CD4-positive, alpha-beta T cell treated with Interleukin-10 for 1 hour (primary cell): ENCODE data around the gene GASK1B.

ENCODE experiments used
- DNase-seq: peaks from one replicate; pipeline ENCODE4 v3.0.0-alpha.2; 2020

Gene GASK1B

DNA sequence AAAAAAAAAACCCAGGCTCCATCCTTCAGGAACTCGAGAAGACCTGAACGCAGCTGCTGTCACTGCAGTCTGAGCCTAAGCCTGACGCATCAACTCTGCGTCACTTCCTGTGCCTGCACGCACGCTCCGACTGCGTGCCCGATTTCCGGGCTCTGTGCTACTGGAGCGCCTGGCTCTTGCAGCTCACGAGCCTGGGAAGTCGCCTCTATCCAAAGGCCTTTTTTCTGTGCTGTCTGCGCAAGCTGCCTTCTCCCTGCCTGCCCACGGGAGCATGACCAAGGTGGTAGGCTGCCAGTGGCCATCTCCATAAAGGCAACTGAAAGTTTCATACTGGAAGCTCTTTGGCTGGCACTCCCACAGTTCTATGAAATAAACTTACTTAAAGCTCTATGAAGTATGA lies 9.9 kb upstream of the GASK1B start:
- no peak for DNase-seq

DNA sequence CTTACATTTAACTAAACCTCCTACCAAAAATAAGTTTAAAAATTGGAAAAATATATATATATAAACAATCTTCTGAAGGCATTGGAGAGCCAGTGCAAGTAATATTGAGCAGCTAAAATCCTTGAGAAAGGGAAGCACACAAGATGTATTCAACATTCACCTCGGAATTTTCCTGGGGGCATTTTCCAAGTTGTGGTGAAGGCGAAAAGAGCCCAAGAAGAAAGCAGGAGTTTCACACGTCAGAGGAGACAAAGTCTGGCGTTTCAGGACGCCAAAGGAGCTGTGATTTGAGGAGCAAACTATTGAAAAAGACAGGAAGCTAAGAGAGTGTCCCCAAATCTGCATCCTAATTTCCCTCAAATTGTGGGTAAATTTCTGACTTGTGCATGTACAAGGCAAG lies 9.1 kb upstream of the GASK1B start:
- no peak for DNase-seq

DNA sequence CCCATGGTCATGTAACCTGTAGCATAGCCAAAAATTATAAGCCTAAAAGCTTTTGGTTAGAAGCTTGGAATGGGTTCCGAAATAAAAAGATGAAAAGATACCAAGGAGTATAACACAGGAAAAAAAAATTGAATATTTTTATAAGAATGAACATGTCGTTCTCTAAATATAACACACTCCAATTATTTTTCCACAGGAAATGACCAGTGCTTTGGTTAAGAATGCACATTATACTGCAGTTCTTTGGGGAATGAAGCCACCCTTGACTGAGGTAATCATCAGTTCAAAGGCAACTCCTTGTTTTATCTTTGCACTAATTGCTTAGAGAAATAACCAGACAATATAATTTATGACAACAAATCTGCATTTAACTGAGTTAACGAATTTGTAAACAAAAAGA lies 6.6 kb upstream of the GASK1B start:
- no peak for DNase-seq

DNA sequence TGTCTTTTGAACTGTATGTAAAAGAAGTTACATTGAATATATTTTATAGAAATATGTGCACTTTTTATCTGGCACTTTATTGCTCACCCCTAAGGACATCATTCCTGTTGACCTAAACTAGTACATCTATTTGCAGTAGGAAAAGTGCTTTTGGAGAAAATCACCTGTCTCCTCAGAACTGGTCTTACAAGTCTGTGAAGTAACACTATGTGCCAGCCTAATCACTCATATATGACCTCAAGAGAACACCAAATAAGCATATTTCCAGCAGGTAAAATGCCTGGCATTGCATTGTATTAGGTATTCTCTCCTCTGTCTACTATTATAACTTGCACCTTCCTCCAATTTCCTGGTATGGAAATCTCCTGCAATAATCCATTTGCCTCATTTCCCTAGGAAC lies 4.0 kb upstream of the GASK1B start:
- no peak for DNase-seq

DNA sequence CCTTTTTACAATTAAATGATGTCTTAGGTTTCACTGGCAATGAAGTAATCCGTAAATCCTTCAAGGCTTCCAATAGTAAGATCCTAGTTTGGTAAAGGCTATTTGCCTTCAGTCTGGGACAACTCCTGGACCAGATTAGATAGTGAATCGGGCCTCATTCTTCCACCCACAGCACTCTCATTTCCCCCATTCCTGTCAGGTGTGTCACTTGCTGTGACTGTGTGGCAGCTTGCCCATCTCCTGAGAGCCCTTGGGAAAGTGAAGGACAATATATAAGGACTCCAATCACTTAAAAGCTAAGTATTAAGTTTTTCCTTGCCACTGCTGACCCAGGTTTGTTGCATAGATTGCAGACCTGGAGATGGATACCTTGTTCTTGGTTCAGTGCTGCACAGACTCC lies 3.3 kb upstream of the GASK1B start:
- no peak for DNase-seq

DNA sequence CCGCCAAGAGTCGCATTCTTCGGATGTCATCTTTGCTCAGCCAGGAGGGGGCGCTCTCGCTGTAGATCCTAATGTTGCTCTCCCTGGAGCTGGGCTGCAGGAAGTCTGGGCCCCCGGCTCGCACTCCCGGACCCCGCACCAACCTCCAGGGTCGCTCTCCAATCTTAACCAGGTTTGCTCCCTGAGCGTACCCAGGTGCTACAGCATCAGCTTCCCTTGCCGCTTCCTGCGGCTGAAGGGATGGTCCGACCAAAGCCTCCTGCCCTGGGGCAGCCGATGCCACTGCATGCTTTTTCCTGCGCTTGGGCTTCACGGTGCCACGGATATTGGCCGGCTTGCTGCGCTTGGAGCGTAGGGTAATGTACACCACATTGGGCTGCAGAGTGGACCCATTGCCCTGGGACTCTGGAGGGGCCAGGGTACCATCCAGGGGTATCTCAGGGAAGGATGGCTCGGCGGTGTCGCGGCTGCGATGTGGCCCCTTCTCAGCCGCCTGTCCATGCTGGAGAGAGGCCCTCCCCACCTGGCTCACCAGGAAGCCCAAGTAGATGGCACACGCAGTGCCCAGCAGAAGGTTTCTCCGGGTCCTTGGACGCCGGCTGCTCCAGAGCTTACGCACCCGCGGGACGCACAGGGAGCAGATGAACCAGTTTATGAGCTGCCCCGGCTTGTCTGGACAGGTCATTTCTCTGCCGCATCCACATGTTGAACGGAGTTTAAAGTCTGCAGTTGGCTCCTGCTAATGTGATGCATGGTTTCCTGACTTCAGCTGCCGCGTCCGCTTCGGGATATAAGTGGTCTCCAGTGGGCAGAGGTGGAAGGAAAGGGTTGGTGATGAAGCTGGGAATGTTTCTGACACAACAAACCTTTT lies 1.9 kb downstream of the GASK1B start:
- no peak for DNase-seq

DNA sequence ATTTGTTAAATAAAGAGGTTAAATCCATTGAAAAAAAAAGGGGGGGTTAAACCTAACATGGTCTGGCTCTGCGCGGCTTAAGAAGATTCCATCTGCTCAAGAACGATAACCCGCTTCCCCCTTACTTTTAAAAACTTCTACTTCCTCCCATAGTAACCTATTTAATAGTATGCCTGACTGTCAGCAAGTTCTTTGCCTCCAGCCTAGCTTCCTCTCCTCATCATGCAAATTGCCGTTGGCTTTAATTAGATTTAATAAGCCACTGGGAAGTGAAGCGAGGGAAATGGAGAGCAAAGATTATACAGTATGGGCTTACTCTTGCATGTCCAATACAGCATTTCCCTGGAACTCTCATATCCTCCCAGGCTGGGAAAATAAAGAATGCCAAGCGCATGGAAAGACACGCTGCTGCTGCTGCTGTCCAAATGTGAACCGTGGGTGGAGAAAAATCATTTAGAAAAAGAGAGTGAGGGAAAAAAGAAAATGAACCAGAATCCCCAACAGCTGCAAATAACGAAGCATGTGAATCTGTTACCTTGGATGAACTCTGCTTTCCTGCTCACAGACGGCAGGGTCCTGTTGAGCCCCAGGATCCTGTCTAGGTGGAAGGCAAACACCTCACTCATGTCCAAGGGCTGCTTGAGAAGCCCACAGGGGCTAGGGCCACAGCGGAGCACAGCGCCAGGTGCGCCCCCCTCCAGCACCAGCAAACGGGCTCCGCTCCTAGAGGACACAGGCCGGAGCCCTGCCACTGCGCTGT lies 2.7 kb downstream of the GASK1B start:
- DNase-seq, result no peak

DNA sequence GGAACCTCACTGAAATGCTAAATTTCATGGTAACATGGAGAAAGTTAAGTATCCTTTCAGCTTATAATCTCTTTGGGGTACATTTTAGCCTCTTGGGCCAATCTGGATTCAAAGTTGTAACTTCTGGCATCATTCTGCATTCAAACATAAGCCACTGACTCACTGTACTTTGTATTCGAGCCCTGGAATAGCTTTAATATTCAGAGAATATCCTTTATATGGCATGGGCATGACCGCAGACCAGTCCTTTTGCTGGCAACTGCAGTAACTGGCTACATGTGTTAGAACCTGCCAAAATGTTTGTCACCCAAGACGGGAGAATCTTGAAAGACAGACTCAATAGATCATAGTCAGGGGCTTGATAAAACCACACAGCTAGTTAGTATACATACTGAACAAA lies 3.3 kb downstream of the GASK1B start:
- DNase-seq, result no peak

DNA sequence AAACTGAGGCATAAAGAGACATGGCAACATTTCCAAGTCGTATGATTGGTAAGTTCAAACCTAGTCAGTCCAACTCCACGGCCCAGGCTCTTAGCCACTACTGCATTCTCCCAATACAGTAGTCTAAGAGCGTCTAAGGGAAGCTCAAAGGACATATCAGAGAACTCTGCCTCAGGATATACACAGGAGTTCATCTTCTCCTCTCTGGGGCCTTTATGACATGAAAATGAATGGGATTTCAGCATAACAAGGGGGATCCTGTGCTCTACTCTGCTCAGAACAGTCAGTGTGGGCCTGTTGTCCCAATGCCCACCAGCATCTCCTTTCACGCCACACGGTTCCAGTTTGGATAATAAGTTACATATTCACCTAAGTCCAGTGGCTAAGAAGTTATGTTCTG lies 4.2 kb downstream of the GASK1B start:
- DNase-seq, result no peak

DNA sequence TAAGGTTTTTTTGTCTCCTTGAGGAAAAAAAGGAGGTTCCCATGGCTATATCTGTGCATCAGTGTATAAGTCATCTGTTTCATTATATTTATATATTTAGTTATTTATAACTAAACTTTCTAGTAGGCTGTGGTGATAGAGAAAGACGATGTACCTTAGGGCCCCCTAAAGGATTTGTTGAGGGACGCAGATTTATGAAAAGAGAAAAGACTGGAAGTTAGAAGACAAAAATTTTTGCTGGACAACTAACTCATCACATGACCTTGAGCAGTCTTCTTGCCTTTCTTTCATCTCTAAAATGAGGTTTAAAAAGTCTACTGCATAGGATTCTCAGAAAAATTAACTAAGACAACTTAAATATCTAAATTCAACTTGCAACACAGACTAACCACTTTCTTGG lies 6.1 kb downstream of the GASK1B start:
- no peak for DNase-seq

DNA sequence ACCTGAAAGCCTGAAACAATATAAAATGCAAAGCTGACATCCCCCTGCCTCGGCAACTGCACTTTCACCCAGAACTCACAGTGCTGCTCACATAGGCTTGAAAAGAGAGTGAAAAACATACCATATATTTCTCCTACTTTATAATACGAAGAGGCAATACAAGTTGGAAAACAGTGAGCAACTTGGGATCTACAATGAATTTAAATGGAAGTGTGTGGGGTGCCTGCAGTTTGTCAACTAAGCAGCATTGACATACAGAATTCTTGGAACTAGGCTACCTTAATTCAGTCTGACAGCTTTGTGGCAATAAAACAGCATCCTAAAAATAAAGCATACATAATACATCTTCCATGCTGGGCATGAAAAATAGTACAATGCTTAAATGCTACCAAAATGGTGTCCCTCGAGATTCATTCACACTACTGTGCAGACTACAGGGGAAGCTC lies 8.0 kb downstream of the GASK1B start:
- DNase-seq, result no peak

DNA sequence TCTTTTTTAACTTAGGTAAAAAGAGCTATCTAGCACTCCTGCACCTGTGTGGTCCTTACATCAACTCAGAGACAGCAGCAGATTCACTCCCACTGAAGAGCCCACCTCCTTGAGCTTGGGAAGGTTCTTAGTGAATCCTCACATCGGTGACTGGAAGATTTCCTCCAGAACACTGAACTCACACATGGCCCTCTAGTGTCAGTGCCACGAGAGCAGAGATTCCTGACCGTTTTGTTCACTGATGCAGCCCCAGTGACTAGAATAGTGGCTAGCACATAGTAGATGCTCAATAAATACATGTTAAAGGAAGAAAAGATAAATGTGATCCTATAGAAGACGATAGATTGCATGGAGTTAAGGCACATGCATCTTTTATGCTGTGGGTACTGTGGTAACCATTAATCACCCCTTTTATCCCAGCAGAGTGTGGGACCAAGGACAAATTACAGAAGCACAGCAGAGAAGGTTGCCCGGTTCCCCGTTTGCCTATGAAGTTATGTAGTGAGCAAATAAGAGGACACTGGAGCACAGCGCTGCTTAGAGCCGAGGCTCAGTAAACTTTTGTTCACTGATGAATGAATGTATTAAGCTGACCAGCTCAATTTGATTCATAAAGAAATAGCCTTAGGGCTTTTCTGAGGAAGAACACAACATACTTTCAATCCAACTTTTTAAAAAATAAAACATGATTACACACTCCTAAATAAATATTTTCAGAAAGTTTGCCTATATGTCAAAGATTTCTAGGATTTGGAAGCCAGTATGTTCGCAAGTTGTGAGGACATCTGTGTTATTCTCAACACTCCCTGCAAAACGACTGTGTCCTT lies 8.7 kb downstream of the GASK1B start:
- DNase-seq, result no peak

DNA sequence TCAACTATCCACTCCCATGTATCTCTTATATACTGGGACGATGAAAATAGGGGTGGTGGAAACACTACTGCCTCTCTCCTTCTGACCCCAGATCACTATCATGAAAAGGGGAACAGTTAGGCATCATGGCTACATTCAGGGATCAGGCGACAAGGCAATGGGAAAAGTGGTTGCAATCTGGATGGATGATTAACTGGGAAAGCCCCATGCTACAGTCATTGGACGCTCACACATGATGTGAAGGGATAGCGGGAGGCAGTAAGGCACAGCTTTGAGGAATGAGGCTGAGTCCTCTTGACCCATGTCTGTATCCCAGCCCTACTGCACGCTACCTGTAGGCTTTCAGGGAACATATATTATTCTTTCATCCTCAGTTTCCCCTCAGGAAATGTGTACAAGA lies 10.2 kb downstream of the GASK1B start:
- DNase-seq, result no peak

DNA sequence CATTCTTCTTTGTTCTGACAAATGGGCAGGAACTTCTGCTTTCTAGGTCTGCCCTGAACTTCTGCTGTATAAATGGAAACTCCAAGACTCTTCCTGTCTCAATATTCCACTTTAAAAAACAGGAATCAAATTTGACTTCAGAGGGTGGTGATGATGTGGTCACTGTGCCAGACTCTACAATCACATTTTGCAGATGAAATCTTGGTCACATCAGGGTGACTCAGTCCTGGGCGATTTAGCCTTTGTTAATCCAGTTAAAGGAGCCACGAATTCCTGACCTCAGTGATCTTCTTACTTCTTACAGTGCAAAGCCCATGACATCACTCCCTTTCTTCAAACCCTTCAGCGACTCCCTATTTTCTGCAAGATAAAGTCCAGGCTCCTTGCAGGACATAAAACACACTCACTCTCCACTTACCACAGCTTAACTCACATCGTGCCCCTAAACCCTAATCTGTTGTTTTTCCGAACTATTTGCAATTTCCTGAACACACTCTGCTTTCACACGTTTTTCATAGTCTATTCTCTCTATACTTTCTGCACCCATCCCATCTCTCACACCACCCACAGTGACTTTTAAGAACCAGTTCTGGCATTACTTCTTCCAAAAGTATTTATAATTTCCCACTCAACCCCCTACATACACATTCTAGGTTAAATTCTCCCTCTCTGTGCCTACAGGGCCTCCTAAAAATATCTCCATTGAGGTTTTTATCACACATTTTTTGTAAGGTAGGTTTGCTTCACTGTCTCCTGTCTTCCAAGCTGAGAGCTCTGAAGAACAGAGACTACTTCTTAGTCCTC lies 11.1 kb downstream of the GASK1B start:
- DNase-seq, result no peak

DNA sequence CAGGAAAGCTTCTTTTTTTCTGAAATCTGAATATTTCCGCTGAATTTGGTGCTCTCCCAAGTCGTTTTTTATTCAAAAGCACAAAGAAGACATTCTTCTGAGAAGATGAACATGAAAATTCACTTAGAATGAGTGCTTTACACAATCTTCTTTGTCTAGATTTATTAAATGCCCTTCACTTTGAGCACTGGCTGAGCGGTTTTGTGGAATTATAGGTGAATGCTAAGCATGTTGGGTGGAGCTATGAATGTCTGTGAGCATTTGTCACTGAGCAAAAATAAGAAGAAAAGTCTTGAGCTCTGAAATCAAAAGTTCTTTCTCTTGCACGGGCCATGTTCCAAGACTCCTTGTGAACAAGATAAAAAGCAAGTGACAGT lies 13.1 kb downstream of the GASK1B start:
- DNase-seq, result no peak

DNA sequence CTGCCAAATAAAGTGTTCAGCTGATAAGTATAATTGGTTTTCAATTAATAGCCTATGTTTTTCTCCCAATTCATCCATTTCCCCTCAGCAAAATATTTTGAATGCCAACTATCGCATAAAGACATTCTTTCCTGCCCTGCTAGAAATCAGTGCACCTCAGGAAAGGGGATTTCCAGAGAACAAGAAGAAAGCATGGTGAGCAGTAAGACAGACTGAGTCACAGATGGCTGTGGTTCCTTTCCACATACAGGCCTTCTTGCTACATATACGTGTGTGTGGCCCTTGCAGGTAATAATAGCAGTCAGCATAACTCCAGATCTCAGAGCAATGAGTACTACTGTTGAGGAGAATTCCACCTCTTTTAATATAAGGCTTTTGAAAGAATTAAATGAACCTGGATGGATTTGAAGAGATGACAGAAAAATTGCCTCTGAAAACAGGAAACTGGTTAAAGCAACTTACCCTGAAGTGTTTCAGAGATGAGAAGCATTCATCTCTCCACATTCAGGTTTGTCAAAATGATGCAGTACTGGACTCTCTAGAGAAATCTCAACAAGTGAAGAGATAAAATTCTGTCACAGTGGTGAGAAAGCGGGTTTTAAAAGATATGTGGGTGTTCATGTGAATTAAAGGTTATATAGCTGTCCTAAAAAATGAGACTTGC lies 13.6 kb downstream of the GASK1B start:
- DNase-seq, result no peak

DNA sequence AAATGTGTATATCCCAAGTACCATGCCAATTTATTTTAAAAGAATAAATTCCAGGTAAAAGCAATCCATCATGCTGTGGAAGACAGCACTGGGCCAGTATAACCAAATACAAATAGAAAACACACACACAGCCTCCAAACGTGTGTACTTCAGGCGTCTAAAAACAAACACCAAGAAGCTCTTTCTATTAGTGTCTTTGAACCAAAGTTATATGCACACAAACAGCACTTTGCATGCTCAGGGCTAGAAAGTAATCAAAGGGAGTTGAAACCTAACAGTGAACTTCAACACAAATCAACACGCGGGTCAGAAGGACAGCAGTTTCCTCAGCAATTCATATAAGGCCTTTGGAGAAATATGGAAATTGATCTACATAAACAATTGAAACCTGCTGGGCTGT lies 15.4 kb downstream of the GASK1B start:
- DNase-seq, result no peak

DNA sequence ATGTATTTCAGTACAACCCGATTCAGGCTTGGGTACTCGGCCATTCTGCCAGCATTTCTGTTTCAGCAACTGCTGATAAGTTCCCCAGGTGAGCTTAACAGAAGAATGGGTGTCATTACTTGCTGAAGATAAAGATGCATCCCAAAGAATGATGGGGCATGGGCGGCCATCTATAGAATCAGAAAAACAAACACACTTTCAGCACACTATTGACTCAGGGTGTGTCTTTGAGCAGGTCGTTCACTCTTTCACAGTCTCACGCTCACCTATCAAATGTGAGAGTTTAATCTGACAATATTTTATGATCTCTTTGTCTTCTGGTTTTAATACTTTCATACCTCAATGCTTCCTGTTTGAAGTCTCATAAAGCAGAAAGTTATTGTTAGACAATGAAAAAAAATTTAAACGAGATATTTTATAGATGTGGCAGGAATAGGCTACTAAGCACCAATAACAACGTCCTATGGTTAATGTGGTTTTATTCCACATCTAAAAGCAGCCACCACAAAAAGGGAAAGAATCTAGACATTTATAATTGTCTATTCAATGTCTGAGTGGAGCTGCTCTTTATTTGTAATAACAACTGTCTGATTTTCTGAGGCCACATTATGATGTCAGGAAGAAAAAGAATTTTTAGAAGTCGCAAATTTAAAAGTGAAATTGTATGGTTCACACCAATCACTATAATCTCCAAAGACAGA lies 17.0 kb downstream of the GASK1B start:
- no peak for DNase-seq

DNA sequence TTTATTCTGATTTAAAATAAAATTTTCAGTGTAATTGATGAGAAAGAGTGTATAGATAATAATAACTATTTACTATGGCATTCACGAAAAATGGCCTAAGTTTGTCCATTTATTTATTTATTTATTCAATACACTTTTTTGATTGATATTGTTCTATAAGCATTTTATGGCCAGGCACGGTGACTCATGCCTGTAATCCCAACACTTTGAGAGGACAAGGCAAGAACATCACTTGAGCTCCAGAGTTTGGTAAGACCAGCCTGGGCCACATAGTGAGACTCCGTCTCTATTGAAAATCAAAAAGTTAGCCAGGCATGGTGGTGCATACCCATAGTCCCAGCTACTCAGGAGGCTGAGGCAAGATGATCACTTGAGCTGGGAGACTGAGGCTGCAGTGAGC lies 25.7 kb downstream of the GASK1B start:
- DNase-seq, result no peak

DNA sequence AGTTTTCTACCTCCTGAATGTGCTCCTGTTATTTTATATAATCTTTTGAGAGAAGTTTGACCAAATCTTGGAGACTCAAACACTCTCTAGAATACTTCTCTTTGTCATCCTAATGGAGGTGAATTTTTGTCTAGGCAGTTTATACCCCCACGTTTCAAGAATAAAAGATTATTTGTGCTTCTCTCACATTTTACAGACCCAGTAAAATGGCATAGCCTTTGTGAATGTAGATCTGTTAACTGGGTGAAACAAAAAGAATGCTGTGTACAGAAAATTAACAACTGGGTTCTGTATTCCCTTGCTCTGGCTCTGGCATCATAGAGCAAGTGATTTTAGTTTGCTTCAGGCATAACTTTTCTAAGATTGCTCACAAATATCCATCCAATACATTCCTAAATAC lies 26.1 kb downstream of the GASK1B start:
- no peak for DNase-seq

DNA sequence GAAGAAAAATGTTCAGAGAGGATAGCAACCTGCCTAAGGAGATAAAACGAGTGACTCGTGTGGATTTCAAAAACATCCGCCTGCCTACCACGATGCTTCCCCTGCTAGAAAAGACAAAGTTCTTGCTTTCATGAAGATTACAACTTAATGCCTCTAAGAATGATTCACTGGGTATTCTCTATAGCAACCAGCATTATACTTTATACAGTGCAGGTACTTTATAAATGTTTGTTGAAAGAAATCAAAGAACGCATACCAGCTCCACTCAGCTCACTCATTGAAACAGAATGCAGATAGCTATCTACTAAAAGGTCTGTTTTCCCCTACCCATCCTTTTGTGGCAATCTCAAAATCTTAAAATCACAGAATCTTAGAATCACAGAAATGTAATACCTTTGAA lies 33.7 kb downstream of the GASK1B start:
- no peak for DNase-seq

DNA sequence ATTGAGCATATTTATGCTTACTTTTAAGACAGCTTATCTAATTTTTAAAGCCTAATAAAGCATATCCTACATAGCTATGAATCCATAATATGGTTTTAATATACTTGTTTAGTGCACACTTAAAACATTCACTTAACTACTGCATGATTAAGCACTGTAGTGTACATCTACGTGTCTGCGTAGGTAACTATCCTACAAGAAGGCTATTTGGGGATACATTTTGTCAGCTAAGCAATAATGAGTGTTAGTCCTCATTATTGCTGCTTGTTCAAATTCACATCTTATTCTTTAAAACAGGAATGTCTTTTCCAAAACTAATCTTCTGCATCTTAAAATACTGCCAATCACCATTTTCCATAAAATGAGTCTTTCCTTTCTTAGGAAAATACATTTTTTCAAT lies 38.6 kb downstream of the GASK1B start:
- DNase-seq, result no peak
